WTC11 (cell line): ENCODE data around the gene PDLIM7.

Experiments
- CTCF ChIP-seq: fragments of 200-600 bp; IDR thresholded peaks from 2 replicates; pipeline ENCODE4 v1.8.0; 2022; ENCODE audit warnings: antibody characterized with exemption
- EMX1 ChIP-seq: fragments of 250-450 bp; sonication (Bioruptor Pico); IDR thresholded peaks from 2 replicates; pipeline ENCODE4 v1.8.0; 2021; ENCODE audit warnings: mild to moderate bottlenecking

DNA sequence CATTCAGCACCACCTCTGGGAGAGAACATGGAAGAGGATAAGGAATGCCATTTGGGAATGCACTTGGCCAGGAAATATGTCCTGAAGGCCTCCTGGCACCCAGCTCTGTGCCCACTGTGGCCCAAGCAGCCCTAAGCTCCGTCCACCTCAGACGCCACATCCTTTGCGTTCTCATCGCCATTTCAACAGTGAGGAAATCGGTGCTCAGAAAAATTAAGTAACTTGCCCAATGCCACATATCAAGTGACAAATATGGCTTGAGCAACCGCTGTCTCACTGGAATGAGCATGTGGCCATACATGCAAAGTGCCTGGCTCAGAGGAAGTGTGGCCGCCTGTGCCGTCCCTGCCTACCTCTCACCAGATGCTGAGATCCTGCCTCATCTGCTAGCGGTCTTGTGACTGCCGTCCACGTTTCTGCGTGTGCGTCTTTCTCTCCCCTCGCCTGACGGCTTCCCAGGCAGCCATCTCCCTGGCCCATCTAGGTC, 13.2 kb upstream of the PDLIM7 start:
- TF ChIP-seq EMX1 (no peak), CTCF (no peak)
